Gastrocnemius medialis (tissue), 4 donors: Measurements from ENCODE around the gene EZR. TPM values are rescaled to one million over a fixed set of nuclear protein-coding genes. Genes with fewer than 3 reads are reported as not detected.

Experiments
- ATAC-seq, 2 donors: fragments of 150-250 bp; one replicate each; pipeline ENCODE4 v1.9.1; 2016
- DNase-seq, 2 donors: peaks; one replicate each; pipeline ENCODE4 v3.0.0-alpha.2; 2019
- H3K27ac ChIP-seq, 4 donors: fragments of 200-600 bp; sonication (generic); 1 replicate in 1 of 4; 2 replicates in 3 of 4; pipeline ENCODE4 v1.5.1; 2016 to 2018; ENCODE audit warnings: mild to moderate bottlenecking in 2 of 4, moderate library complexity in 1 of 4
- H3K27me3 ChIP-seq, 3 donors: fragments of 200-600 bp; sonication (generic) in 2 of 3; 1 replicate in 1 of 3; 2 replicates in 2 of 3; pipeline versions ENCODE4 v1.5.1 to v1.6.0; 2016 to 2019; ENCODE audit warnings: mild to moderate bottlenecking in 1 of 3, moderate library complexity in 1 of 3
- H3K36me3 ChIP-seq, 2 donors: fragments of 200-600 bp; sonication (generic) in 1 of 2; one replicate each; pipeline ENCODE4 v1.5.1; 2017 to 2018
- H3K4me1 ChIP-seq, 2 donors: fragments of 200-600 bp; sonication (generic) in 1 of 2; one replicate each; pipeline ENCODE4 v1.5.1; 2016 to 2017; ENCODE audit warnings: mild to moderate bottlenecking in 2 of 2
- H3K4me3 ChIP-seq, 4 donors: fragments of 200-600 bp; sonication (generic) in 3 of 4; 1 replicate in 1 of 4; 2 replicates in 3 of 4; pipeline ENCODE4 v1.5.1; 2016 to 2019; ENCODE audit warnings: mild to moderate bottlenecking in 2 of 4
- H3K9me3 ChIP-seq, 3 donors: fragments of 200-600 bp; sonication (generic) in 2 of 3; 1 replicate in 1 of 3; 2 replicates in 2 of 3; pipeline ENCODE4 v1.5.1; 2016 to 2019
- POLR2A ChIP-seq, 2 donors: fragments of 450-650 bp; IDR thresholded peaks; one replicate each; pipeline ENCODE4 v1.6.1; 2017; ENCODE audit warnings: antibody characterized with exemption in 2 of 2, mild to moderate bottlenecking in 2 of 2, moderate library complexity in 2 of 2
- in situ Hi-C, 4 donors: fragments of 200-750 bp; cut with MboI; loops; one replicate each; pipeline versions ENCODE4 v1.15.0 to v1.8.0; 2017; ENCODE audit warnings: low sequenced_read_pairs in 4 of 4
- intact Hi-C: fragments of 100-400 bp; cut with DNase I; formaldehyde crosslinking; loops from one replicate; pipeline ENCODE4 v1.15.1; 2023; ENCODE audit warnings: low total_unique reads
- total RNA-seq, 4 donors: library from RNA; depleted of rRNA; stranded (reverse); fragments of >200 nt; gene quantifications; one replicate each; pipeline versions ENCODE4 v1.1.0 to v1.2.3, GENCODE V29; 2016
- TF ChIP-seq, protein P1 (sequence below), 5 experiments: fragments of 450-650 bp in 3 of 5; fragments of 200-600 bp in 2 of 5; sonication (generic) in 2 of 5; IDR thresholded peaks in 4 of 5; conservative IDR thresholded peaks in 1 of 5; 1 replicate in 4 of 5; 2 replicates in 1 of 5; pipeline ENCODE4 v1.5.1; 2016 to 2019; ENCODE audit warnings: antibody characterized with exemption in 5 of 5, mild to moderate bottlenecking in 3 of 5, moderate library complexity in 3 of 5

Gene EZR
- total RNA-seq, 4 donors from 2014 or later = 18.1 to 54.1 (median 33.6) TPM

- Histone ChIP-seq H3K4me3 (no peak overlapping the region), H3K36me3 (no peaks in the 10 kb centered on the region), H3K4me1 (peaks cover 10 to 17% of the 10 kb centered on the region in 2 donors), H3K27ac (peak overlapping the region; percentile 90 to 93 (median 92)), H3K9me3 (no peaks in the 10 kb centered on the region), H3K27me3 (no peaks in the 10 kb centered on the region)
- TF ChIP-seq, protein P1, sequence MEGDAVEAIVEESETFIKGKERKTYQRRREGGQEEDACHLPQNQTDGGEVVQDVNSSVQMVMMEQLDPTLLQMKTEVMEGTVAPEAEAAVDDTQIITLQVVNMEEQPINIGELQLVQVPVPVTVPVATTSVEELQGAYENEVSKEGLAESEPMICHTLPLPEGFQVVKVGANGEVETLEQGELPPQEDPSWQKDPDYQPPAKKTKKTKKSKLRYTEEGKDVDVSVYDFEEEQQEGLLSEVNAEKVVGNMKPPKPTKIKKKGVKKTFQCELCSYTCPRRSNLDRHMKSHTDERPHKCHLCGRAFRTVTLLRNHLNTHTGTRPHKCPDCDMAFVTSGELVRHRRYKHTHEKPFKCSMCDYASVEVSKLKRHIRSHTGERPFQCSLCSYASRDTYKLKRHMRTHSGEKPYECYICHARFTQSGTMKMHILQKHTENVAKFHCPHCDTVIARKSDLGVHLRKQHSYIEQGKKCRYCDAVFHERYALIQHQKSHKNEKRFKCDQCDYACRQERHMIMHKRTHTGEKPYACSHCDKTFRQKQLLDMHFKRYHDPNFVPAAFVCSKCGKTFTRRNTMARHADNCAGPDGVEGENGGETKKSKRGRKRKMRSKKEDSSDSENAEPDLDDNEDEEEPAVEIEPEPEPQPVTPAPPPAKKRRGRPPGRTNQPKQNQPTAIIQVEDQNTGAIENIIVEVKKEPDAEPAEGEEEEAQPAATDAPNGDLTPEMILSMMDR (IDR thresholded peaks at IDR 0.05 in 4 of 5, conservative IDR thresholded peaks at IDR 0.05 in 1 of 5) = no peak
- no peak for TF ChIP-seq POLR2A (IDR thresholded peaks at IDR 0.05)
- in situ Hi-C loops (no loop called here), intact Hi-C loops (loop anchor here (2.0 to 10.0 kb wide), 3 partner anchors 49 to 585 kb away; no protein-coding TSS in a partner anchor)
- ATAC-seq (no peak), DNase-seq (no peak)
These were observed 932 bp upstream of the EZR start for GRCh38 chr6:158819977-158820622.

GRCh38 chr6:158818581-158819212 is 471 bp downstream of the EZR start:
- intact Hi-C loops = loop anchor here (1.0 to 10.0 kb wide), 4 partner anchors 50 to 584 kb away; partner anchors contain the start of gene RSPH3
- in situ Hi-C loops = no loop called here
- Histone ChIP-seq H3K27ac (peak overlapping the region; percentile 90 to 93 (median 92)), H3K27me3 (no peaks in the 10 kb centered on the region), H3K4me3 (peak overlapping the region; percentile 81 to 88 (median 84)), H3K4me1 (peaks cover 10 to 17% of the 10 kb centered on the region in 2 donors), H3K9me3 (no peaks in the 10 kb centered on the region), H3K36me3 (no peaks in the 10 kb centered on the region)
- peak; percentile 53 to 59 for ATAC-seq
- TF ChIP-seq POLR2A (IDR thresholded peaks at IDR 0.05) = no peak
- TF ChIP-seq, protein P1 (IDR thresholded peaks at IDR 0.05 in 4 of 5, conservative IDR thresholded peaks at IDR 0.05 in 1 of 5) = no peak
- DNase-seq = peak; percentile 16 to 48

DNA sequence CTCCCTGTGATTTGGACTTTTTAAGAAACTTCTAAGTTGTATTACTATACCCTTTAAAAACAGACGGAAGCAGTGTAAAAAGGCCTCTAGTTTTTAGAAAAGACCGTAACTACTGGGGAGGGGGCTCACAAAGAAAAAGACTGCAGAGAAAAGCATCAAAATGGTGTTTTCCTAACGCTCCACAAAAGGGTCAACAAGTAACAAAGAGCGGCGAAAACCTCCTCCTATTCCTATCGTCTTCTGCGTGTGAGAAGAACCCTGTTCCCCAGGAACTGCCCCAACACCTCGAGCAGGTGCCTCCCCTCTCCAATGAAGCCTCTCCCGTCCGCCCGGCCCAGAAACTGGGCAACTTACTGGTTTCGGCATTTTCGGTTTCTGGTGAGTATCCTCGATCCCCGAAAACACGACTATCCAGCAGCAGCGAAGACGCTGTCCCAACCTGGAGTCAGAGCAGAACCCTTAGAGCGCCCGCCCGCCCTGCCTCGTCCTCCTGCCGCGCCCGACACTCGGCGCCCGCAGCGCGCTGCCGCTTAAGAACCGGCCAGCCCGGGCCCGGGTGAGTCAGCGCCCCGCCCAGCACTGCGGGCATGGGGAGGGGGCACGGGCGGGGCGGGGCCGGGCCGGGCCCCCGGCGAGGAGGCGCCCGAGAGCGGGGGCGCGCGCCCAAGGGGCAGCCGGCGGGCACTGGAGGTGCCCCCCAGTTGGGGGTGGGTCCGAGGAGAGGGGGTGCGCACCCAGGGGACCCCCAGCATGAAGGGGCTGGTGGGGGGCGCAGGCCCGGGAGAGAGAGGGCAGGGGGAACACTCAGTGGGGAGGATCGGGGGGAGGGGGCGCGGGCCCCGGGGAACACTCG is 1.2 kb downstream of the EZR start:
- intact Hi-C loops = loop anchor here (1.0 to 10.0 kb wide), 4 partner anchors 51 to 583 kb away; partner anchors contain the start of gene RSPH3
- H3K4me3 ChIP-seq = peak overlapping the region; percentile 81 to 88 (median 84)
- ATAC-seq (peak; percentile 68 to 78), DNase-seq (peak; percentile 61 to 73)
- no peaks in the 10 kb centered on the region for H3K36me3 ChIP-seq
- H3K9me3 ChIP-seq = no peaks in the 10 kb centered on the region
- no peaks in the 10 kb centered on the region for H3K27me3 ChIP-seq
- H3K27ac ChIP-seq = peak overlapping the region; percentile 90 to 93 (median 92)
- in situ Hi-C loops = no loop called here
- TF ChIP-seq POLR2A (IDR thresholded peaks at IDR 0.05) = peak; percentile 85 to 91
- TF ChIP-seq, protein P1 (IDR thresholded peaks at IDR 0.05 in 4 of 5, conservative IDR thresholded peaks at IDR 0.05 in 1 of 5) = no peak
- H3K4me1 ChIP-seq = peaks cover 10 to 17% of the 10 kb centered on the region in 2 donors

GRCh38 chr6:158816803-158817727 is 2.1 kb downstream of the EZR start:
- H3K4me1 ChIP-seq = peaks cover 13 to 17% of the 10 kb centered on the region in 2 donors
- no peaks in the 10 kb centered on the region for H3K36me3 ChIP-seq
- ATAC-seq = peak in 1 of 2 donors; percentile 5

More at GRCh38 chr6:158816803-158817727, 2.1 kb downstream of the EZR start:
- Histone ChIP-seq H3K27me3 (no peaks in the 10 kb centered on the region), H3K27ac (peak overlapping the region; percentile 90 to 93 (median 92)), H3K4me3 (peak overlapping the region; percentile 81 to 88 (median 84)), H3K9me3 (no peaks in the 10 kb centered on the region)
- TF ChIP-seq, protein P1 (IDR thresholded peaks at IDR 0.05 in 4 of 5, conservative IDR thresholded peaks at IDR 0.05 in 1 of 5) = no peak
- TF ChIP-seq POLR2A (IDR thresholded peaks at IDR 0.05) = no peak
- in situ Hi-C loops = no loop called here
- intact Hi-C loops = loop anchor here (10.0 kb wide), 1 partner anchor 582 kb away; no protein-coding TSS in a partner anchor
- peak; percentile 10 to 53 for DNase-seq
